HCT116 (cell line): ENCODE data around the gene KHK.

Experiments used
- CEBPB ChIP-seq: IDR thresholded peaks from 2 replicates; pipeline ENCODE4 v1.6.1; 2012; ENCODE audit warnings: low read depth
- EGR1 ChIP-seq: IDR thresholded peaks from 2 replicates; pipeline ENCODE4 v1.6.1; 2012; ENCODE audit warnings: low read depth
- EZH2 ChIP-seq: fragments of 200-600 bp; sonication (generic); IDR thresholded peaks from 2 replicates; pipeline ENCODE4 v1.6.1; 2017; ENCODE audit warnings: antibody characterized with exemption, mixed run types
- EZH2phosphoT487 ChIP-seq: fragments of 200-600 bp; IDR thresholded peaks from 2 replicates; pipeline ENCODE4 v1.6.1; 2018; ENCODE audit warnings: antibody characterized with exemption, borderline replicate concordance
- POLR2A ChIP-seq: IDR thresholded peaks from 2 replicates; pipeline ENCODE4 v1.7.0; 2011; ENCODE audit warnings: borderline replicate concordance; ENCODE audit not compliant: insufficient read depth, insufficient read length; ENCODE audit errors: extremely low read depth
- RAD21 ChIP-seq: IDR thresholded peaks from 2 replicates; pipeline ENCODE4 v1.6.1; 2012; ENCODE audit warnings: low read depth, mild to moderate bottlenecking
- SP1 ChIP-seq: IDR thresholded peaks from 2 replicates; pipeline ENCODE4 v1.6.1; 2012; ENCODE audit warnings: low read depth
- YY1 ChIP-seq: IDR thresholded peaks from 2 replicates; pipeline ENCODE4 v1.6.1; 2011; ENCODE audit warnings: low read length, low read depth, moderate library complexity, mild to moderate bottlenecking; ENCODE audit not compliant: insufficient replicate concordance; ENCODE audit errors: extremely low read depth
- ZBTB33 ChIP-seq: IDR thresholded peaks from 2 replicates; pipeline ENCODE4 v1.6.1; 2011; ENCODE audit warnings: mild to moderate bottlenecking, low read length, moderate library complexity; ENCODE audit not compliant: insufficient replicate concordance; ENCODE audit errors: extremely low read depth
- ZNF274 ChIP-seq: fragments of 200-500 bp; sonication (Bioruptor generic); IDR thresholded peaks from 2 replicates; pipeline ENCODE4 v1.6.1; 2014; ENCODE audit warnings: mild to moderate bottlenecking, low read depth, low read length, inconsistent platforms
- TF ChIP-seq, protein P1 (sequence below): IDR thresholded peaks from 2 replicates; pipeline ENCODE4 v1.6.1; 2012
- TF ChIP-seq, protein P2 (sequence below), 3 experiments: fragments of 200-600 bp in 1 of 3; sonication (generic) in 1 of 3; IDR thresholded peaks in 2 of 3; conservative IDR thresholded peaks in 1 of 3; 2 replicates each; pipeline ENCODE4 v1.5.1; 2012 to 2017; ENCODE audit warnings: low read depth in 2 of 3, low read length in 2 of 3, antibody characterized with exemption in 1 of 3, borderline replicate concordance in 1 of 3, control low read depth in 1 of 3, mild to moderate bottlenecking in 1 of 3, mixed read lengths in 1 of 3, mixed run types in 1 of 3, moderate library complexity in 1 of 3; ENCODE audit not compliant: insufficient read depth in 1 of 3
- TF ChIP-seq, protein P3 (sequence below): IDR thresholded peaks from 2 replicates; pipeline ENCODE4 v1.6.1; 2012; ENCODE audit warnings: low read depth
- TF ChIP-seq, protein P4 (sequence below): IDR thresholded peaks from 2 replicates; pipeline ENCODE4 v1.6.1; 2012

- TF ChIP-seq POLR2A (no peak), ZNF274 (no peak), EZH2phosphoT487 (no peak), CEBPB (no peak), SP1 (no peak), EZH2 (no peak), ZBTB33 (no peak), EGR1 (peak; percentile 82), RAD21 (no peak), YY1 (peak; percentile 98)
- TF ChIP-seq, protein P1, sequence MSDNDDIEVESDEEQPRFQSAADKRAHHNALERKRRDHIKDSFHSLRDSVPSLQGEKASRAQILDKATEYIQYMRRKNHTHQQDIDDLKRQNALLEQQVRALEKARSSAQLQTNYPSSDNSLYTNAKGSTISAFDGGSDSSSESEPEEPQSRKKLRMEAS, result no peak
- TF ChIP-seq, protein P2, sequence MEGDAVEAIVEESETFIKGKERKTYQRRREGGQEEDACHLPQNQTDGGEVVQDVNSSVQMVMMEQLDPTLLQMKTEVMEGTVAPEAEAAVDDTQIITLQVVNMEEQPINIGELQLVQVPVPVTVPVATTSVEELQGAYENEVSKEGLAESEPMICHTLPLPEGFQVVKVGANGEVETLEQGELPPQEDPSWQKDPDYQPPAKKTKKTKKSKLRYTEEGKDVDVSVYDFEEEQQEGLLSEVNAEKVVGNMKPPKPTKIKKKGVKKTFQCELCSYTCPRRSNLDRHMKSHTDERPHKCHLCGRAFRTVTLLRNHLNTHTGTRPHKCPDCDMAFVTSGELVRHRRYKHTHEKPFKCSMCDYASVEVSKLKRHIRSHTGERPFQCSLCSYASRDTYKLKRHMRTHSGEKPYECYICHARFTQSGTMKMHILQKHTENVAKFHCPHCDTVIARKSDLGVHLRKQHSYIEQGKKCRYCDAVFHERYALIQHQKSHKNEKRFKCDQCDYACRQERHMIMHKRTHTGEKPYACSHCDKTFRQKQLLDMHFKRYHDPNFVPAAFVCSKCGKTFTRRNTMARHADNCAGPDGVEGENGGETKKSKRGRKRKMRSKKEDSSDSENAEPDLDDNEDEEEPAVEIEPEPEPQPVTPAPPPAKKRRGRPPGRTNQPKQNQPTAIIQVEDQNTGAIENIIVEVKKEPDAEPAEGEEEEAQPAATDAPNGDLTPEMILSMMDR (IDR thresholded peaks at IDR 0.05 in 2 of 3, conservative IDR thresholded peaks at IDR 0.05 in 1 of 3; ENCODE audit: borderline replicate concordance in 1 of 3, insufficient read depth in 1 of 3, low read depth in 2 of 3, low read length in 2 of 3), result no peak
- TF ChIP-seq, protein P3, sequence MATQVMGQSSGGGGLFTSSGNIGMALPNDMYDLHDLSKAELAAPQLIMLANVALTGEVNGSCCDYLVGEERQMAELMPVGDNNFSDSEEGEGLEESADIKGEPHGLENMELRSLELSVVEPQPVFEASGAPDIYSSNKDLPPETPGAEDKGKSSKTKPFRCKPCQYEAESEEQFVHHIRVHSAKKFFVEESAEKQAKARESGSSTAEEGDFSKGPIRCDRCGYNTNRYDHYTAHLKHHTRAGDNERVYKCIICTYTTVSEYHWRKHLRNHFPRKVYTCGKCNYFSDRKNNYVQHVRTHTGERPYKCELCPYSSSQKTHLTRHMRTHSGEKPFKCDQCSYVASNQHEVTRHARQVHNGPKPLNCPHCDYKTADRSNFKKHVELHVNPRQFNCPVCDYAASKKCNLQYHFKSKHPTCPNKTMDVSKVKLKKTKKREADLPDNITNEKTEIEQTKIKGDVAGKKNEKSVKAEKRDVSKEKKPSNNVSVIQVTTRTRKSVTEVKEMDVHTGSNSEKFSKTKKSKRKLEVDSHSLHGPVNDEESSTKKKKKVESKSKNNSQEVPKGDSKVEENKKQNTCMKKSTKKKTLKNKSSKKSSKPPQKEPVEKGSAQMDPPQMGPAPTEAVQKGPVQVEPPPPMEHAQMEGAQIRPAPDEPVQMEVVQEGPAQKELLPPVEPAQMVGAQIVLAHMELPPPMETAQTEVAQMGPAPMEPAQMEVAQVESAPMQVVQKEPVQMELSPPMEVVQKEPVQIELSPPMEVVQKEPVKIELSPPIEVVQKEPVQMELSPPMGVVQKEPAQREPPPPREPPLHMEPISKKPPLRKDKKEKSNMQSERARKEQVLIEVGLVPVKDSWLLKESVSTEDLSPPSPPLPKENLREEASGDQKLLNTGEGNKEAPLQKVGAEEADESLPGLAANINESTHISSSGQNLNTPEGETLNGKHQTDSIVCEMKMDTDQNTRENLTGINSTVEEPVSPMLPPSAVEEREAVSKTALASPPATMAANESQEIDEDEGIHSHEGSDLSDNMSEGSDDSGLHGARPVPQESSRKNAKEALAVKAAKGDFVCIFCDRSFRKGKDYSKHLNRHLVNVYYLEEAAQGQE, result no peak
- TF ChIP-seq, protein P4, sequence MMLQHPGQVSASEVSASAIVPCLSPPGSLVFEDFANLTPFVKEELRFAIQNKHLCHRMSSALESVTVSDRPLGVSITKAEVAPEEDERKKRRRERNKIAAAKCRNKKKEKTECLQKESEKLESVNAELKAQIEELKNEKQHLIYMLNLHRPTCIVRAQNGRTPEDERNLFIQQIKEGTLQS, result no peak
Measured at GRCh38 chr2:27134781-27135477, 48.4 kb downstream of the KHK start.
